ENCODE measurements around the gene HOXB4. TPM values are rescaled to one million over a fixed set of nuclear protein-coding genes. Genes with fewer than 3 reads are reported as not detected.

The HOXB4 gene
- total RNA-seq, 4 donors from 2014 or later: 0.42 to 2.9 (median 1.4) TPM

DNA sequence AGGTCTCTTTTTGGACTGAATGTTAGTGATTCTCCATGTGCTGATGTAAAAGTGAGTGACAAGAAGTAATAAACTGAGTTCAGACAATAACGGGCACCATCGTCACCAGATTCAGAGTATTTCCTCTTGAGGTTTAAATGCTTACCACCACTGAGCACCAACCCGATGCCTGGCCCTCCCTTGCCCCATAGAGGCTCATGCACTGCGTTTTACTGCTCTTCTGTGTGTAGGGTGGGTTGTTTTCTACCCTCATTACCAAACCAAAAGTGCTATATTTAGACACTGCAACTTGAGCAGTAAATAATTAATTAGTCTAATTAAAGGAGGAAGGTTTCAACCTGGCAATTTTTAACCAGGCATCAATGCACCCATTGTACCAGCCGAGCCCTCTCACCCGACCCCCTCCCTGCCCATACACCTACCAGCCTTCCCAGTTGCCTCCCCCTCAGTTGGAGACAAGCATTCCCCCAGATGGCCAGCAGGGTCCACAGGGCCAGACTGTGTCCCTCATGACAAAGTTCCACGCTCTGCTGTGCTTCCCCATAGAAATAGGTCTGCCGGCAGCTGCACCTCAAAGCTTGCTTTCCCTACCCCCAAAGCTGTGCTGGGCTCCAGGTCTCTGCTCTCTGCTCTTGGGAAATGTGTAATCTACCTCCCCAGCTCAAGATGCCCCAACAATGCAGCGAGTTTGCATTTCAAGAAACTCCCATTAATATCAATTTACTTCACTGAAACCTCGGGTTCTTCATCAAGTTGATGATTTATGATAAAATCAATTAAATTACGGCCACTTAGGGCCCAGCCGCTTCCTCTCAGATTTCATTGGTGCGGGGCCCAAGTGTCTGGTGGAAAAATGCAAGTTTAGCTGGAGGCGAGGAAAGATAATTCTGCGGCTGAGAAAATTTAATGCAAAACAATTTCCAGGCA lies 16.0 kb downstream of the HOXB4 start:
- 74 to 75% methylated on average over 15 of the region's 15 CpGs for WGBS, 2 donors
- H3K4me3 ChIP-seq (ENCODE audit: low read depth, poor library complexity, severe bottlenecking): no peak overlapping the region
- TF ChIP-seq, protein P1, sequence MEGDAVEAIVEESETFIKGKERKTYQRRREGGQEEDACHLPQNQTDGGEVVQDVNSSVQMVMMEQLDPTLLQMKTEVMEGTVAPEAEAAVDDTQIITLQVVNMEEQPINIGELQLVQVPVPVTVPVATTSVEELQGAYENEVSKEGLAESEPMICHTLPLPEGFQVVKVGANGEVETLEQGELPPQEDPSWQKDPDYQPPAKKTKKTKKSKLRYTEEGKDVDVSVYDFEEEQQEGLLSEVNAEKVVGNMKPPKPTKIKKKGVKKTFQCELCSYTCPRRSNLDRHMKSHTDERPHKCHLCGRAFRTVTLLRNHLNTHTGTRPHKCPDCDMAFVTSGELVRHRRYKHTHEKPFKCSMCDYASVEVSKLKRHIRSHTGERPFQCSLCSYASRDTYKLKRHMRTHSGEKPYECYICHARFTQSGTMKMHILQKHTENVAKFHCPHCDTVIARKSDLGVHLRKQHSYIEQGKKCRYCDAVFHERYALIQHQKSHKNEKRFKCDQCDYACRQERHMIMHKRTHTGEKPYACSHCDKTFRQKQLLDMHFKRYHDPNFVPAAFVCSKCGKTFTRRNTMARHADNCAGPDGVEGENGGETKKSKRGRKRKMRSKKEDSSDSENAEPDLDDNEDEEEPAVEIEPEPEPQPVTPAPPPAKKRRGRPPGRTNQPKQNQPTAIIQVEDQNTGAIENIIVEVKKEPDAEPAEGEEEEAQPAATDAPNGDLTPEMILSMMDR (IDR thresholded peaks at IDR 0.05): no peak
- TF ChIP-seq POLR2A (IDR thresholded peaks at IDR 0.05): no peak
- no peak for DNase-seq (ENCODE audit: low spot score in 2 of 2)
- intact Hi-C loops (cut with DNase I; ENCODE audit: low total_unique reads): no loop called here

DNA sequence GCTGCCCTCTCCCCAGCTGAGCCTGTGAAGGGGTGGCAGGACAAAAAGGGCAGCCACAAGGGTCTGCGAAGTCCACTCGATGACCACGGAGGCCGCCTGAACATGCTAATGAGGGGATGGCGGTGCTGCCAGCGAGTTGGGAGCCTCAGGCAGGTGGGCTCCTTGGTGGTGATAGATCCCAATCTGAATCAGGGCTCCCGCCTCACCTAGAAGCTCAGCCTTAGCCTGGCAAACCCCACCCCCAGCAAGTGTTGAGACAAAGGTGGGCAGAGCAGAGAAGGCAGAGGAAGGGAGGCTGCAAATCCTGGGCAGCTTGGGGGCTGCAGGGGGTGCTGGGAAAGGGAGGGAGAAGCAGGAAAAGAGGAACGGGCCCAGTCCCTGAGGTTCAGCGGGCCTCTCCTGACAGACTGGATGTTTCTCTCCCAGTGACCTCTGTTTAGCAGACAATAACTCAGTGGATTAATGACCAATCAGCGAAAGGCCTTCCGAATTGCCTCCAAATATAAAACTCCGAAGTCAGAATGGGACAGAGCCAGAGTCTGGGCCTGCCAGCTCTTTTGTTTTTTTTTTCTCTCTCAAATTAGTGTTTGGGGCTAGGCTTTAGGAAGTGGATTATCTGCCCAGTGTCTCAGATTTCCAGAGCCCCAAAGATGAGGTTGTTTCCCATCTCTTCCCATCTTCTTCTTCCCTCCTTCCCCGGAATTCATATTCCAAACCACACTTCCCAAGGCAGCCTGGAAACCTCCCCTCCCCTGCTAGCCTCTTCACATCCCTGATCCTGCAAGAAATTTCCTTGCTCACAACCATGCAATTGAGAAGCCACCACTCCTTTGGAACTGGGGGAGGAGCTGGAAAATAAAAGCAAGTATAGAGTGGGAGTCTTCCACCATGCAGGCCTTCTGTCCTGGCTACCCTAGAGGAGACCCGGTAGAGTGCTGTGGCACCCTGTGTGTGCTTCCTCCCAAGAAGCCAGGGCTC lies 18.0 kb downstream of the HOXB4 start:
- no peak for DNase-seq (ENCODE audit: low spot score in 2 of 2)
- intact Hi-C loops (cut with DNase I; ENCODE audit: low total_unique reads): no loop called here
- H3K4me3 ChIP-seq (ENCODE audit: low read depth, poor library complexity, severe bottlenecking): no peak overlapping the region
- TF ChIP-seq, protein P1 (IDR thresholded peaks at IDR 0.05): no peak
- TF ChIP-seq POLR2A (IDR thresholded peaks at IDR 0.05): no peak
- 59 to 72% methylated on average over 14 of the region's 14 CpGs for WGBS, 2 donors

DNA sequence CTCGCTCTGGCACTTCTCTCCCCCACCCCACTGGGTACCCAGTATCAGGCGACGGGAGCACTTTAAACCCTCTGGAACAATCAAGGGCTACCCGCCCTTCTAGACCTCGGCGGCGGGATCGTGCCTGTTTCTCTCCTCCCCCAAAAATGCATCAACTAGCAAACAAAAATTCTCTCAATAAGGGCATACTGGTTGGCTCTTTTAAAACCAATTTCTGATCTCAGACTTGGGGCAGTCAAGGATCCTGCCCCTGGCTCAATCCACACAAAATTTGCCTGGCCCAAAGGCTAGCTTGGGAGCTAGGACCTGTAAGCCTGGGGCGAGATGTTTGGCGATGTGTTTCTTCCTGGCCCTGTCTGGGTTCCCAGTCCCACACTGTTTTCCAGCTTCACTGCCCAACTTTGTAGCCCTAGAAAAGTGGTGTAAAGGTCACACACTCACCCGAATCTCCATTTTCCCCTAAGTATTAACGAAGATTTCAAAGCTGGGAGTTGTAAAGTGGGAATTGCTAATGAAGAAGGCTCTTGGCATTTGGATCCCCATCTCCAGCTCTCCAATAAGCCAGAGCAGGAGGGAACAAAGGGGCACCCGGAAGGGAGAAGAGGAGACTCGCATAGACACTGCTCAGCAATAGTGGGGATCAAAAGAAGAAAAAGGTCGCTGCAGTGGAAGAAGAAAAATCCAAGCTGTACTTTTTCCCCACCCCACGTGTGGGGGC lies 18.9 kb downstream of the HOXB4 start:
- no peak for TF ChIP-seq POLR2A (IDR thresholded peaks at IDR 0.05)
- TF ChIP-seq, protein P1 (IDR thresholded peaks at IDR 0.05): no peak
- H3K4me3 ChIP-seq (ENCODE audit: low read depth, poor library complexity, severe bottlenecking): no peak overlapping the region
- intact Hi-C loops (cut with DNase I; ENCODE audit: low total_unique reads): no loop called here
- 64 to 75% methylated on average over 16 of the region's 16 CpGs for WGBS, 2 donors
- DNase-seq (ENCODE audit: low spot score in 2 of 2): no peak

DNA sequence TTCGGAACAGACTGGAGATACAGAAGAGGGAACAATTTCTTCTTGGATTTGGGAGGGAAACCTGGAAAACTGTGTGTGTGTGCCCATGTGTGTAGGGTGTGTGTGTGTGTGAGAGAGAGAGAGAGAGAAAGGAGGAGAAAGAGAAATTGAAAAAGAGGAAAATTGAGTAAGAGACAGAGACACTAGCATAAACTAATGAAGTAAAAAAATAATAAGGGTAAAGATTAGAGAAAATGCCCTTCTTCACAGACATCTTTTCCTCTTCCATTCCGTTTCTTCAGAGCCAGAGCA lies 19.4 kb downstream of the HOXB4 start:
- 66 to 80% methylated on average over 2 of the region's 2 CpGs for WGBS, 2 donors
- no peak for DNase-seq (ENCODE audit: low spot score in 2 of 2)
- no peak for TF ChIP-seq POLR2A (IDR thresholded peaks at IDR 0.05)
- TF ChIP-seq, protein P1 (IDR thresholded peaks at IDR 0.05): no peak
- intact Hi-C loops (cut with DNase I; ENCODE audit: low total_unique reads): no loop called here
- H3K4me3 ChIP-seq (ENCODE audit: low read depth, poor library complexity, severe bottlenecking): no peak overlapping the region

DNA sequence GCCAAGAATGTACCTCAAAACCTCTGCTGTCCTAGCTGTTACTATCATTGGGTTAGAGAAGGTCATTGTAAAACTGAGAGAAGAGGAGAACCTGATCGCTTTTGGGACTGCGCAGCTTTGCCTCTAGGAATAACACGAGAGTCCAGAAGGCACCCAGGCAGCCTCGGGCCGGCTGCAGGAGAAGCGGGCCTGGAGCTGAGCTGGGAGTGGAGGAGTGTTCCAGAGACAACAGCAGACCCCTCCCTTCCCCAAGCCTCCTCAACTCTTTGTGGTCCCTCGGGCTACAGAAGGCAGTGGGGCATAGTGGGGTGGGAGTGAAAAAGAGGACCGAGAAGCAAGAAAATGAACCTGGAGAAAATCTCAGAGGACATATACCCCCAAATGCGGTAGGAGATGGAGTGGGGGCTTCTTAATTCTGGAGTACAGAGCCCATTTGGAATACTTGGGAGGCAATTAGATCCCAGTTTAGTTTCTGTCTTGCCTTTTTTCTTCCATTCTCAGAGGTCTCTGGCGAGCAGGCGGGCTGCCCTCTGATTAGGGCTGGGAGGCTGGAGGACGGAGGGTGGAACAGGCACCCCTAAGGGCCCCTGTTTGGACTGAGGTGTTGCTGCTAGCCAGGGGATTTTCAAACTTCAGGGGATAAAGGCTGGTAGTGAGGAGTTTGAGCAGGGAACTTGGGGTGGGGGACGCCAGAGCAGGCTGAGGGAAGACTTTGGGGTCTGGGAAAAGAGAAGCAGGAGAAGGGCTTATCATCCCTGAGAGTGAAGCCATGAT lies 19.9 kb downstream of the HOXB4 start:
- no peak for DNase-seq (ENCODE audit: low spot score in 2 of 2)
- TF ChIP-seq, protein P1 (IDR thresholded peaks at IDR 0.05): no peak
- TF ChIP-seq POLR2A (IDR thresholded peaks at IDR 0.05): no peak
- H3K4me3 ChIP-seq (ENCODE audit: low read depth, poor library complexity, severe bottlenecking): no peak overlapping the region
- WGBS, 2 donors: 70 to 72% methylated on average over 13 of the region's 13 CpGs
- intact Hi-C loops (cut with DNase I; ENCODE audit: low total_unique reads): no loop called here

Data from lower leg skin (tissue), 4 donors.